Pons (tissue), 1 donor: ENCODE results near the gene SERPINC1.
"Not testable (repeated sequence)": the region's sequence is repeated elsewhere in the genome, so short reads cannot be mapped to it uniquely, and the experiment has no call there.

Source experiments
- DNase-seq: peaks from one replicate; pipeline ENCODE4 v3.0.0-alpha.2; 2016; ENCODE audit warnings: low spot score

SERPINC1 gene

GRCh38 chr1:173863224-173864161 is 53.6 kb downstream of the SERPINC1 start:
- DNase-seq = no peak

- no peak for DNase-seq
Measured at GRCh38 chr1:173862769-173863223, 54.3 kb downstream of the SERPINC1 start.

GRCh38 chr1:173862146-173862768 is 54.9 kb downstream of the SERPINC1 start:
- DNase-seq = not testable (repeated sequence)

- DNase-seq = no peak
Measured at GRCh38 chr1:173861731-173862145, 55.4 kb downstream of the SERPINC1 start.

- DNase-seq = no peak
Measured at GRCh38 chr1:173860065-173860464, 57.1 kb downstream of the SERPINC1 start.

- not testable (repeated sequence) for DNase-seq
Measured at GRCh38 chr1:173859547-173859946, 57.6 kb downstream of the SERPINC1 start.

GRCh38 chr1:173857363-173857917 is 59.7 kb downstream of the SERPINC1 start:
- no peak for DNase-seq

- DNase-seq = no peak
Measured at GRCh38 chr1:173856903-173857302, 60.2 kb downstream of the SERPINC1 start.

GRCh38 chr1:173856014-173856413 is 61.1 kb downstream of the SERPINC1 start:
- no peak for DNase-seq
